Measurements from ENCODE around the gene ZNF513.

The ZNF513 gene

DNA sequence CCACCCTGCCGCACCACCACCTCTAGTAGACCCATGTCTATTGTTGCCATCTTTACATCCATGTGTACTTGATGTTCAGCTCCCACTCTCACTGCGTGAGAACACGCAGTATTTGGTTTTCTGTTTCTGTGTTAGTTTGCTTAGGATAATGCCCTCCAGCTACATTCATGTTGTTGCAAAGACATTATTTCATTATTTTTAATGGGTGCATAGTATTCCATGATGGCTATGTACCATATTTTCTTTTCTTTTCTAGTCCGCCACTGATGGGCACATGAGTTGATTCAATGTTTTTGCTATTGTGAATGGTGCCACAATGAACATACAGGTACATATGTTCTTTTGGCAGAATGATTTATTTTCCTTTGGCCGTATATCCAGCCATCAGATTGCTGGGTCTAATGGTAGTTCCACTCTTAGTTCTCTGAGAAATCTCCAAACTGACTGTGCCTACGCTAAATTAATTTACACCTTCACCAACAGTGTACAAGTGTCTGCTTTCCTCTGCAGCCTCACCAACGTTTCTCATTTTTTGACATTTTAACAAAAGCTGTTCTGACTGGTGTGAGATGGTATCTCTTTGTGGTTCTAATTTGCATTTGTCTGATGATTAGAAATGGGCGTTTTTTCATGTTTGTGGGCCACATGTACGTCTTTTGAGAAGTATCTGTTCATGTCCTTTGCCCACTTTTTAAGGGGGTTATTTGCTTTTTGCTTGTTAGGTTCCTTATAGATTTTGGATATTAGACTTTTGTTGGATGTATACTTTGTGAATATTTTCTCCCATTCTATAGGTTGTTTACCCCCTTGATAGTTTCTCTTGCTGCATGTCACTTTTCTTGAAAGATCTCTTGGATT, 10.5 kb upstream of the ZNF513 start:
- intact Hi-C loops (cut with DNase I), result no loop called here
- no peak for DNase-seq

DNA sequence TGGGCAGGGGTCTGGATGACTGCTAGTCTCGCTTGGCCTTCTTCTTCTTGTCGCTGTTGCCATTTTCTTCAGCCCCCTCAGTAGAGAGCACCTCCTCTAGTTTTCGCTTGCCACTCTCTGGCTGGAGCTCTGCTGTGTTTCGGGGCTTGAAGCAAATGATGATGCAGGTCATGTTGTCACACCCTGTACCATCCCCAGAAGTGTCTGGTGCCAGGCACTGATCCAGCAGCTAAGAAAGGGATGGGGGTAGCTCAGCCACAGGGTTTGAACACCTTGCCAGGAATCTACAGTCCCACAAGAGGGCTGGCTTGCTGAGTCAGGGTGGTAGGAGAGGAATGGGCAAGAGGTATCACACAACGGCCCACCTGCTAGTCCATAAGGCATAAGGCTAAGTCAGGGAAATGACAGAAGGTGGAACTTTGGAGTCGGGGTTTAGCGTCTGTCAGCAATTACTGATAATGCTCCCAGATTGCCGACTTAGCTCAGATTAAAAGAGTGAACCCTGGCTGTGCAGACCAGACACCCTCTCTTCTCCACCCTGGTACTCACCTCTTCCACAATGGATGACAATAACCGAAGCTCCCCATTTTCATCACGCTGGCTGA, 1.1 kb upstream of the ZNF513 start:
- DNase-seq, result no peak
- intact Hi-C loops (cut with DNase I), result loop anchor here (2.0 to 5.0 kb wide), 2 partner anchors 27 to 46 kb away; partner anchors contain the start of genes NRBP1 and PPM1G

DNA sequence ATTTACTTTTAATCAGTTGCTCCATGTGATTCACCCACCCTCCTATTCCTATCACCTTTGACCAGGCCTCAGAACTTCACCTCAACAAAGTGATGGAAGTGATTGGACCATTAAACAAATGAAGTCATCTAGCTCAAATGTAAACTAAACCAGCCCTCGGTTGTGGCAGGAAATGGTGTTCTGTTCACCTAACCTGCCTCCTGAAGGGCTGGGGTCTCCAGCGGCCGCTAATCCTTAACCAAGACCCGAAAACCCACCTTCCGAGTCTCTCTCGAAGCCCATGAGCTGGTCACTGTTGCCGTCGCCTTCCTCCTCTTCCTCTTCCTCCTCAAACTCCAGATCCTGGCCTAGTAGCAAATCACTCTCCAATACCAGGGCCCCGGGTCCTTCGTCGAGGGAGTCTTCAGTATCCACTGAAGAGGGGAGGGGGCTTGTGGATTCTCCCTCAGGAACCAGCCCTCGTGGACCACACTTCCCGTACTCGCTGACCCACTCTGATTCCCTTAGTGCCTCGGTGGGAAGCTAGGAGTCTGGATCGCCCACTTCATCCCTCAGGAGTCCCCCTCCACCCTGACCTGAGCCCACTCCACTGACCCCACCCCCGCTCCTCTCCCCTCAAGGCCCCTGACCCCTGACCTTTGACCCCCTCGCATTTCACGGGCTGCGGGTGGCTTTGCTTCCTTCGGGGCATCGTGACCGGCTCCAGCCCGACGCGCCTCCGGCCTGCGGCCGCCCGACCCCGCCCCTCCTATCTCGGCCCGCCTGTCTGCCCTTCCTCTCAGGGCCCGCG, 503 bp downstream of the ZNF513 start:
- intact Hi-C loops (cut with DNase I), result loop anchor here (1.0 to 5.0 kb wide), 3 partner anchors 10 to 47 kb away; partner anchors contain the start of genes EIF2B4, NRBP1, PPM1G and SNX17
- DNase-seq, result peak; percentile 55 to 96 (median 72)

DNA sequence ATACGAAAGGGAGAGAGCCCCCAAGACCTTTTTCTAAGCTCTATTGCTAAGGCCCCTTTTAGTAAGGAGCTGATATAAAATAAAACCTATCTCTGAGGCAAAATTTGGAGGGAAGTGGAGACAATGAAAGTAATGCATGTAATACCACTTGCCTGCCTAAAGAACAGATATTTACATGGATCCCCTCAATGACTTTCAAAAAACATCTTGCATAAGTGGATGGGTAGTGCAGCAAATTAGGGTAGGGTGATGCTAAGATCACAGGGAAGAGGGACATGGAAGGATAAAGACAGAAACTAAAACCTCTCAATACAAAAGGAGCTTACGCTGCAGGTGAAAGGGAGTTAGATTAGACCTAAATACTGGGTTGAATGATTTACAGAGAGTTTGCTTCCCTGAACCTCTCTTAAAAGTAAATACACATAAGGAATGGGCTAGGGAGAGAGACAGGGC, 1.1 kb downstream of the ZNF513 start:
- intact Hi-C loops (cut with DNase I), result no loop called here
- no peak for DNase-seq

DNA sequence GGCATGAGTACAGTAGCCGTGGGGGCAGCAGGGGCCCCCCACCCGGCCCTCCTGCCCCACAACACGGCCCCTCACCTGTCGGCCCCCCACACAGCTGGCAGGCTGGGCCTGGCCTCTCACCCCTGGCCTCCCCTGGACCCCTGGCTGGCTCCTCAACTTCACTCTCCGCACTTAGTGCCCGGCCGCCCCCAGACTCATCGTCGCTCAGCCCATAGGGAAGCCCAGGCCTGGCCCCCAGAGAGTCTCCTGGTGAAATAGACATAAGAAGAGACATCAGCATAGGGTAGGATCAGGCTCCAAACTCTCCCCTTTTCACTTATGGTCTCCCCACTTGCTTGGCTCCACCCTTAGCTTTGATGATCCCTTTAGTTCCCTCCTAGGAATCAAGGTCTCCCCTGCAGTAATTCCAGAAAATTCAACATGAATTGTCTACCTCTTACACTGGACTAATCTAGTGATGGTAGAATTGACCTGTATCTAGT, 1.7 kb downstream of the ZNF513 start:
- no peak for DNase-seq
- intact Hi-C loops (cut with DNase I), result no loop called here

DNA sequence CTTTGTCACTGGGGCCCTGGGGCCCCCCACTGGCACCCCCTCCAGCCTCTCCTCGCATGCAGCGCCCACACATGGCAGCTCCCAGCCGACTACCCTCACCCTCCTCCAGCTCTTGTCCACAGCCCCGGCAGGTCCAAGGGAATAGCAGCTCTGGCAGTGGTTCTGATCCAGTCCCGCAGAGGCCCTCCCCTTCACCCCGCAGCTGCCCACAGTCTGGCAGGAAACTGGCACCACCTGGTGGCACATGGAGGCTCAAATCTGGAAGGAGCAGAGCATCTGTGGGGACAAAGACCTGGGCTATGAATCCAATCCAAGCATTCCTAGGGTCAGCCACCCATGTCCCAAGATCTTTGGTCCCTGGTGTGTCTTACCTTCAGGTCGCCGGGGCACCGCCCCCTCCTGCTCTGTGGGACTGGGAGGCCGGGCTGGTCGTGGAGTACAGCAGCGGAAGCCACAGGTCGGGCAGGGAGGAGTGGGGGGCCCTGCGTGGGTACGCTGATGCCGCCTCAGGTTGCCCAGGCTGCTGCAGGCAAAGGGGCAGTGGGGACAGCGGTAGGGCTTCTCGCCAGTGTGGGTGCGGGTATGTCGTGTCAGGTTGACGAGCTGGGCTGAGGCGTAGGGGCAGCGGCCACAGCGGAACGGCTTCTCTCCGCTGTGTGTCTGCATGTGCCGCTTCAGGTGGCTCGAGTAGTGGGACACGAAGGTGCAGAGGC, 2.3 kb downstream of the ZNF513 start:
- intact Hi-C loops (cut with DNase I), result no loop called here

DNA sequence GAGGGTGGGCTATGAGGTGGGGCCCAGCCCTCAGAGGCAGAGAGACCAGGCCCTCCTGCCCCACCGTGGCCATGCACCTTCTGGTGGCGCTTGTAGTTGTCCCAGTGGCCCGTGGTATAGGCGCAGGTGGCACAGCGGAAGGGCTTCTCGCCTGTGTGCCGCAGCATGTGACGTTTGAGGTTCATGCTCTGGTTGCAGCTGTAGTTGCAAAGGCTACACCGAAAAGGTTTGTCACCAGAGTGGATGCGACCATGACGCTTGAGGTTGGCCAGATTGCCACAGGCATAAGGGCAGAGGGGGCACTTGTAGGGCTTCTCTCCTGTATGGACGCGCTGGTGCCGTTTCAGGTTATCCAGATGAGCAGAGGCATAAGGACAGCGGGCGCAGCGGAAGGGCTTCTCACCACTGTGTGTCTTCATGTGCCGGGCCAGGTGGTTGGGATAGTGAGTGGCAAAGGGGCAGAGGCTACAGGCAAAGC, 2.9 kb downstream of the ZNF513 start:
- intact Hi-C loops (cut with DNase I), result no loop called here
- DNase-seq, result no peak

More for the DNA sequence above, 2.3 kb downstream of the ZNF513 start:
- peak in 4 of 10 donors; percentile 17 to 76 (median 26) for DNase-seq

DNA sequence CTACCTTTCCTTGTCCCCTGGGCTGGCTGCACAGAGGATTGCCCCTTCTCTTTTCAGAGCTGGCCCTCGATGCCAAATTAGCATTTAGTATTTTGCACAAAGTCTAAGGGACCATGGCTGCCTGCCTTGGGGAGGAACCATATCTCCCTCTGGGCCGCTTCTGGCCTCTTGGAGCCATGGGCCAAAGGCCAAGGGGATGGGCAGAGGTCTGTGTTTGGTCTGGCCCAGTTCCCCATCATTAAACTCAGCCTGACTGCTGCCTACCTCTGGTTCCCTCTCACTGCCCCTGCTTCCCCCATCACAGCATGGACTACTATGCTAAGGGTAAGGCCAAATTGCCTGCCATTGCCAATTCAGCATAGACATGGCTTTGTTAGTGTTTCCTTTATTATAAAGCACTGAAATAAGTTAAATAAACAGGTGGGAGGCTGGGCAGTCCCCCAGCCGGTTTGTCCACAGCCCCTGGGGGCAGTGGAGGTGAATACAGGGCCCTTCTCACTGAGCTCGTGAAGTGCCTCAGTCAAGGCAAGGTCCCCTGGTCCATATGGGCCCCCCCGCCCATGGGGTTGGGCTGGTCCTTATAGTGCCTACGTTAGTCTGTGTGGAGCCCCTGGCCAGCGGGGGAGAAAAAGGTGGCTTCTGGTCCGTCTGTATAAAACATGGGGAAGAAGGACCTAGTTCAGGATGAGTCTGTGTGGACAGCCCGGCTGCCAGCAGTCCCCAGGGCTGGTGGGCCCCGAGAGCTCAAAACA, 3.5 kb downstream of the ZNF513 start:
- DNase-seq, result no peak
- intact Hi-C loops (cut with DNase I), result no loop called here

DNA sequence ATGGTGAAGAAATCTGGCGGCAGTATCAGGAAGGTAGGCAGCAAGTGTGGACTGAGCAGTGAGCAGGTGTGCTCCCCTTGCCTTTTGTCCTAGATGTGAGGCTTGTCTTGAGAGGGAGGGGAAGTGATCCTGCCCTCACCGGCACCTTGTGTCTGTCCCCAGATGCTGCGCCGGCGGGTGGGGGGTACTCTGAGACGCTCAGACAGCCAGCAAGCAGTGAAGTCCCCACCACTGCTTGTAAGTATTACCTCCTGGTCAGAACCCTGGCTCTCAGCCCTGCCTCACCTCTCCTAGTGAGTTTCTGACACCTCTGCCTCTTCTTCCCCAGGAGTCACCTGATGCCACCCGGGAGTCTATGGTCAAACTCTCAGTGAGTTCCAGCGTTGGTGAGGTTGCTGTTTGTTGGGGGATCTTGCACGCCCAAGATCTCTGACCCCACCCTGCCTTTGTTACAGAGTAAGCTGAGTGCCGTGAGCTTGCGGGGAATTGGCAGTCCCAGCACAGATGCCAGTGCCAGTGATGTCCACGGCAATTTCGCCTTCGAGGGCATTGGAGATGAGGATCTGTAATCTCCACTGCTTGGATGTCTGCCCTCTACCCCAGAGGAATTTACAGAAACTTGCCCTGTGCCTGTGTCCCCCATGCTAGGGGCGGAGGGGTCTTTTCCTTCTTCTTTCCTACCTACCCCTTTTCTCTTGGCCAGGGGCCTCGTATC, 4.2 kb downstream of the ZNF513 start:
- DNase-seq, result peak in 1 of 10 donors; percentile 56
- intact Hi-C loops (cut with DNase I), result no loop called here

DNA sequence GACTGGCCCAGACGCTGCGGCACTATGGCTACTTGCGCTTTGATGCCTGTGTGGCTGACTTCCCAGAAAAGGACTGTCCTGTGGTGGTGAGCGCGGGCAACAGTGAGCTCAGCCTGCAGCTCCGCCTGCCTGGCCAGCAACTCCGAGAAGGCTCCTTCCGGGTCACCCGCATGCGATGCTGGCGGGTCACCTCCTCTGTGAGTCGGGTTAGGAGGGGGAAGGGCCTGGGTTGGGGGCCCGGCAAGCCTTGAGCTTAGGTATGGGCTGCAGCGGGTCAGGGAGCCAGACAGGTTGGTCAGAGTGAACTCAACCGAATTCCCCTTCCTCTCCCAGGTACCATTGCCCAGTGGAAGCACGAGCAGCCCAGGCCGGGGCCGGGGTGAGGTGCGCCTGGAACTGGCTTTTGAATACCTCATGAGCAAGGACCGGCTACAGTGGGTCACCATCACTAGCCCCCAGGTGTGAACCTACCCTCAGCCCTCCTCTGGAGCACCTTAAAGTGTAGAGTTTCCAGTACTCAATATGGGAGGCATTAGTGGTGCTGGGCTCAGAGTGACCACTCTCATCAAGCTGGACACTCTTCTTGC, 4.9 kb downstream of the ZNF513 start:
- intact Hi-C loops (cut with DNase I), result no loop called here
- DNase-seq, result peak in 2 of 10 donors; percentile 64 to 71

DNA sequence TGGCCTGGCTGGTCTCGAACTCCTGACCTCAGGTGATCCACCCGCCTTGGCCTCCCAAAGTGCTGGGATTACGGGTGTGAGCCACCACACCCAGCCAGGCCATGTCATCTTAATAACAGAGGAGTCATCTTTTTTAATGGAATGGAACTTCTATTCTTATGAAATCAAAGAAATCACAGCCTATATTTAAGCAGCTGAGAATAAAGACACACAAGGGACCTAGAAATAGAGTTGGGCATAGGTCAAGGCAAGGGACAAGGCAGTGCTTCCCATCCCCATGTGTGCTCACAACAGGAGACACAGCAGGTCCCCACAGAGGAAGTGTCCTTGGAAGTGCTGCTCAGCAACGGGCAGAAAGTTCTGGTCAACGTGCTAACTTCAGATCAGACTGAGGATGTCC, 7.0 kb downstream of the ZNF513 start:
- no peak for DNase-seq
- intact Hi-C loops (cut with DNase I), result loop anchor here (5.0 kb wide), 2 partner anchors 51 to 161 kb away; partner anchors contain the start of genes ATRAID, MPV17 and SLC5A6

DNA sequence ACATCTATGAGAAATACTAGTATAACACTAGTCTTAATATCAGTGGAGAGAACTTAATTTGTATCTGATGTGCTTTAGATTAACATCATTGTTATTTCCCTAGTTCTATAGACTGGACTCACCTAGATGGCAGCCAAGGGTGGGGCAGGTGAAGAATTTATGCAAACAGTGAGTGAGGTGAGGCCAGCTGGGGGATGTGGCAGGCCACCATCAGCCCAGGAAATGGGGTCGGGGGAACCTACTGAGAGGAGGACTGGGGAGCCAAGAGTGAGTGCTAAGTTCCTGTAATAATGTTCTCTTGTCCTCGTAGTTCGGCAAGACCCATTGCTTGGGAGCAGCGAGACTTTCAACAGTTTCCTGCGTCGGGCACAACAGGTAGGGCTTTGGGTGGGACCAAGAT, 7.6 kb downstream of the ZNF513 start:
- no peak for DNase-seq
- intact Hi-C loops (cut with DNase I), result loop anchor here (5.0 kb wide), 2 partner anchors 51 to 161 kb away; partner anchors contain the start of genes ATRAID, MPV17 and SLC5A6

DNA sequence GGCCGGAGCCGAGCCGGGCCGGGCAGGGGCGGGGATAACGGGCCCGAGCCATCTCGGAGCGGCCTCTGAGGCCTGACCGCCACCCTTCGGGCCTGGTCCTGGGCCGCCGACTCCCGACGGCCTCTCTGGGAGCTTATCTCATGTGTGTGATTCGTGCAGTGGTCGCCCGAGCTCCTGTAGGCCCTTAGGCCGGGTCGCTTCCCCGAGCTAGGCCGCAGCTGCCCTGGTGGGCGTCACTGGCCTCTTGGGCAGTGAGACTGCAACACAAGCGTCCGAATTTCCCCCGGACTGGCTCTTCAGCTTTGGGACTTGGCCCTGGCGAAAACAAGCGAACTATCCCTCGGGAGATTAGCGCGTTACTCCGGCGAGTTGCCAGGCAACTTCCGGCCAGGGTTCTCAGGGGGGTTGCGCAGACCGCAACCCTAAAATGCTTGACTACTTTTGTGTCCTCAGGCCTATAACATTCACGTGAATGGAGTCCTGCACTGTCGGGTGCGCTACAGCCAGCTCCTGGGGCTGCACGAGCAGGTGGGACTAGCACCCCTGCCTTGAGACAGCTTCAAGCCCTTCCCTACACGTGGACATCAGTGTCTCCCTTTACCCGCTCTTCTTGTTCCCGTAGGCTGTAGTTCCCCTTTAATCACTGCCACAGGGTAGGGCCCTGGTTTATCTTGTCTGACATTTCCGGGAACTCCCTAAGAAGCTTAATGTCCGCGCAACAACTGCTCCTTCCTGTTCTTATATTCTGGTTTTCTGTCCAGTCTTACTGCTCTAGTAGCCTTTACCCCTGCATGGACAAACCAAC, 9.5 kb downstream of the ZNF513 start:
- intact Hi-C loops (cut with DNase I), result loop anchor here (1.0 to 5.0 kb wide), 5 partner anchors 9 to 159 kb away; partner anchors contain the start of genes ATRAID, MPV17, PPM1G and SLC5A6
- peak in 2 of 10 donors; percentile 69 to 75 for DNase-seq

DNA sequence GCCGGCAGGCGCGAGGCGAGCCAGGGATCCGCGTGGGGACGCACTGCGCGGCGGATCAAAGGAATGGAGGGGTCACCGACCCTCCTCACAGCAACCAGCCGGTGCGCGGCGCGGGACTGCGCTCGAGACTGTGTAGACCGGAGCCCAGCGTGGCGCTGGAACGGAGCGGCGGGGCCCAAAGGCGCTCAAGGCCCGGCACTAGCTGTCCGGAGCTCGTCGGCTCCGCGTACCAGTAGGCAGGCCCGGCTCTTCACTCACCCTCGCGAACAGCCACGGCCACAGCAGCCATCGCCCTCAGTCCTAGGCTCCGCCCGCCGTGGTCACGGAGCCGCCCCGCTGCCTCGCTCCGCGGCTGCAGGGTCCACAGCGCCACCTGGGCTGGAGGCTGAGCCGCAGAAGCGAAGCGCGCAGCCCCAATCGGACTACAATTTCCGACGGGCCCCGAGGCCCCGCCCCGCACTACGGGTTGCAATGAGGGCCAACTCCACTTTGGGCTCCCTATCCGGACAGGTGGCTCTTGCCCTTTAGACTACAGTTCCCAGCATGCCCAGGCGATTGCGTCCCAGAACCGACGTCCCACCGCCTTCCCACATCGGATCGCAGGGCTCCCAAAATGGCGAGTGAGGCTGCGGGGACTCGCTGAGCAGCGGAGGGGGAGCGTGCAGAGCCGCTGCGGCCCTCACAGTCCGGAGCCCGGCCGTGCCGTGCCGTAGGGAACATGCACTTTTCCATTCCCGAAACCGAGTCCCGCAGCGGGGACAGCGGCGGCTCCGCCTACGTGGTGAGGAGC, 10.3 kb downstream of the ZNF513 start, which contains the start of the genes EIF2B4 and SNX17:
Gene EIF2B4, minus strand, starts transcription at position 313 of the 790 bp plus-strand sequence. Its CDS starts 24 bp downstream, at position 289.
Gene SNX17, plus strand, starts transcription at position 591 of the 790 bp plus-strand sequence. Its CDS starts 128 bp downstream, at position 719.
- intact Hi-C loops (cut with DNase I), result loop anchor here (1.0 to 5.0 kb wide), 5 partner anchors 10 to 158 kb away; partner anchors contain the start of genes ATRAID, MPV17, PPM1G and SLC5A6

DNA sequence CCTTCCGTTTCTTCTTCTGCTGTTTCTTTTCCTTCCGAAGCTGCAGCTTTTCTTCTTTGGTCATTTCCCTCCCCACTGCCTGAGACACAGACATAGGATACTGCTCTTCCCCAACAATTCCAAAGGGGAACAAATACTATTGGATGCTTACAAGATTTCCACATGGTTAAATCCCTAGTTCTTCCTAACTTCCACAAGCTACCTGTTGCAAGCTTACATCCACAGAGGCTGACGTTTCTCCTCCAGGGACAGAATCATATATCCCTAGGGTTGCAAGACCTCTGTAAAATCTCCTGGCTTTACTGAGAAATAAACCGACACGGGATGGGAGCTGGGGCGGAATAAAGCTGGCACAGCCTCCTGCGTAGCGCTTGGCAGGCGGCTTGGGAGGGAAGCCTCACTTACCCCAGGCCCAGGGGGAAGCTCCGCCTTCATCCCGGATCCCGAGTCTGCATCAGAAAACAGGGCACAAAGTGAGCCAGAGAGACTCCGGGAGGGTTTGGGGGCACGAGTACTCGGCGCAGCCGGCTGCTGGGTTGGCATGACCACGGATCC, 11.0 kb downstream of the ZNF513 start:
- DNase-seq, result peak in 6 of 10 donors; percentile 24 to 82 (median 39)
- intact Hi-C loops (cut with DNase I), result loop anchor here (1.0 to 5.0 kb wide), 5 partner anchors 11 to 157 kb away; partner anchors contain the start of genes ATRAID, MPV17, PPM1G and SLC5A6

More for the DNA sequence above, 10.3 kb downstream of the ZNF513 start, which contains the start of the genes EIF2B4 and SNX17:
- peak; percentile 98 to 100 (median 100) for DNase-seq
